Measurements from ENCODE around the gene PALLD.

GRCh38 chr4:168719725-168720124, 222.9 kb downstream of the PALLD start:
- no peak for TF ChIP-seq MAFK (IDR thresholded peaks at IDR 0.05; ENCODE audit: low read depth, low read length)
- TF ChIP-seq SIN3A (conservative IDR thresholded peaks at IDR 0.05 in 1 of 2, IDR thresholded peaks at IDR 0.05 in 1 of 2; ENCODE audit: low read depth in 1 of 2, low read length in 2 of 2), result no peak
- no peak for TF ChIP-seq GTF2F1 (IDR thresholded peaks at IDR 0.05; ENCODE audit: borderline replicate concordance, low read depth, low read length)
- no peak for TF ChIP-seq POLR2AphosphoS5 (IDR thresholded peaks at IDR 0.05; ENCODE audit: low read depth, low read length)
- no peak for TF ChIP-seq CTCF (IDR thresholded peaks at IDR 0.05; ENCODE audit: control extremely low read depth in 1 of 3, insufficient read depth in 1 of 3, low read depth in 1 of 3, low read length in 3 of 3)

All from H1 (cell line).